Activated CD4-positive, alpha-beta T cell treated with anti-CD3 and anti-CD28 coated beads for 1 hour (primary cell): ENCODE data around the gene PSMB9.

Experiments
- DNase-seq: peaks from one replicate; pipeline ENCODE4 v3.0.0-alpha.2; 2020

Gene PSMB9

DNA sequence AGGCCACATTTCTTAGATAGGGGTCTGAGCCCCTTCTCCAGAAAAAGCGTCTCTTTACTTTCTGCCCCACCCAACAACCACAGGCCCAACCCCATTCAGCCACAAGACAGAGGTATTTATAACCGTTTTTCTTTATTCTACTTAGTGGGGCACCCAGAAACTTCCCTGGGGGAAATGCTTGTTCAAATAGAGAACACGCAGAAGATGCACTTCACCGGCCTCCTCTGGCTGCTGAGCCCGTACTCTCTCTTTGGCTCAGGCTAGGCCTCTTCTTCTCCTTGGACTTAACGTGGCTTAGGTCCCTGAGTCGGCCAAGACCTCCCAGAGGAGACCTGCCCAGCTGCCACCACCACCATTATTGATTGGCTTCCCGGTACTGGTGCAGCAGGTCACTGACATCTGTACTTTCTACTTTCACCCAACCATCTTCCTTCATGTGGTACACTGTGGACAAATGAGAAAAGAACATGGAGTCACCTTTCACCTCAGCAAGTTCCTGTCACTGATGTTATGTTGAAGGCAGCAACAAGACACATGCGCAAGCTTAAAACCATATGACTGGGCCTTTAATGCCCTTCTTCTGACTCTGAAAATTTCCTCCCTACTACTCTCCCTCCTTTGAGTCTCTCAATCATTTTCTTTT lies 13.3 kb upstream of the PSMB9 start:
- no peak for DNase-seq

DNA sequence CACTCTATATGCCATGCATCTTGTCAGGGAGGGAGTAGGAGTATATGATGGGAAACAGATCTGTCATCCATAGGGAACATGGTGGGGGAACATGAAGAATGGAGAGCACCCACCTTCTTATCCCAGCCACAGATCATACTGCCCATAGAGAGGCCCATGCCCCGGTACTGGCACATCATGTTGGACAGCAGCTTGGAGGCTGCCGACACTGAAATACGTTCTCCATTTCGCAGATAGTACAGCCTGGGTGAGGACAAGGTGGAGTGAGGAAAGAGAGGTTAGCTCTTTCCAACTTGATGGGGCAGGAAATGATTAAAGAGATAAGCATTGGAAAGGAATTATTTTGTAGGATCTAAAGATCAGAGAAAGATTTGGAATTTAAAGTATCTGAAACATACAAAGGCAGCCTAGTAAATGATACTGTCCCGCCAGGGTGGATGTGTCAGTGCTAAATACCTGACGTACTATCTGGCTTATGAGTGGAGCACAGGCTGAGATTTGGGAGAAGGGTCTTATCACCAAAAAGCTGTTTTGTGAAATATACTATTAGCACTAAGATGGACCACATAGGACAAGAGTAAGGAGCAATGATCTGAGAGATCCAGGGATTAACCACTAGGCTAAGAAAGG lies 11.9 kb upstream of the PSMB9 start:
- DNase-seq, result no peak

DNA sequence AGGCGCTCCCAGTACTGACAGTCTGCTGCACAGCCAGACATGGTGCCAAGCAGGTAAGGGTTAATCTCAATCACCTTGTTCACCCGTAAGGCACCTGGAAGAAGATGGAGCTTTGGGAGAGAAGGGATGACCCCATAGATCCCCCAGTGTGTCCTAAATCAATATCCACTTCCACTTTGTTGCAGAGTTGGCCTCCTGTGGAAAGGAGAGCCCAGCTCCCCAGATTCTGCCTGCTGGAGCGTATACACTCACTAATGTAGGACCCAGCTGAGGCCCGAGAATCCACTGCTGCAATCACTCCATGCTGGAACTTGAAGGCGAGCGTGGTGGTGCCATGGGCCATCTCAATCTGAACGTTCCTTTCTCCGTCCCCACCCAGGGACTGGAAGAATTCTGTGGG lies 11.3 kb upstream of the PSMB9 start:
- DNase-seq, result no peak

DNA sequence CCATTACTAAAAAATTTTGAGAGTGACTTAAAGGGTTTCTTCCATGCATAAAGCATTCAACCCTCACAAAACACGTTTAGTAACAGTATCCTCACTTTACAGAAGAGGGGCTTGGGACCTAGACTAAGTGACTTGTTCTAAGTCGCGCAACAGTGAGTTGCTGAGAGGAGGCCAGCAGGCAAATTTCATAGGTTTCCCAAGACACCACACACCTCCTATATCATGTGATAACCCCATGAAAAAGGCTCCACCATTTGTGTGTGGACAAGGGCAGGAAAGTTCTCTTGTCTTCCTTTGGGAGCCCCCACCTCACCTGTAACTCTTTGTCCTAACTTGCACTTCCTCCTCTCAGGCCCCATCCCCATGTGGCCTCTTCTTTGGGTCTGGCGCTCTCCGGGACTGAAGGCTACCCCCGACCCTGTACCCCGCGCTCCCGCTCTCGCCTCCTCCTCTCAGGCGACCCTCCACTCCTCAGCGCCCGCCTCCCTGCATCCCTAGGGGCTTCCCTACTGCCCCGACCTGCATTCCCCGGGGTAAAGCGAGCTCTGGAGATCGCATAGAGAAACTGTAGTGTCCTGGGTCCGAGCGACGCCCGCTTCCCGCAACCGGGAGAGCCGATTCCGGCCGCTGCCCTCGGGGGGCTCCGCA lies 10.5 kb upstream of the PSMB9 start:
- DNase-seq, result no peak

DNA sequence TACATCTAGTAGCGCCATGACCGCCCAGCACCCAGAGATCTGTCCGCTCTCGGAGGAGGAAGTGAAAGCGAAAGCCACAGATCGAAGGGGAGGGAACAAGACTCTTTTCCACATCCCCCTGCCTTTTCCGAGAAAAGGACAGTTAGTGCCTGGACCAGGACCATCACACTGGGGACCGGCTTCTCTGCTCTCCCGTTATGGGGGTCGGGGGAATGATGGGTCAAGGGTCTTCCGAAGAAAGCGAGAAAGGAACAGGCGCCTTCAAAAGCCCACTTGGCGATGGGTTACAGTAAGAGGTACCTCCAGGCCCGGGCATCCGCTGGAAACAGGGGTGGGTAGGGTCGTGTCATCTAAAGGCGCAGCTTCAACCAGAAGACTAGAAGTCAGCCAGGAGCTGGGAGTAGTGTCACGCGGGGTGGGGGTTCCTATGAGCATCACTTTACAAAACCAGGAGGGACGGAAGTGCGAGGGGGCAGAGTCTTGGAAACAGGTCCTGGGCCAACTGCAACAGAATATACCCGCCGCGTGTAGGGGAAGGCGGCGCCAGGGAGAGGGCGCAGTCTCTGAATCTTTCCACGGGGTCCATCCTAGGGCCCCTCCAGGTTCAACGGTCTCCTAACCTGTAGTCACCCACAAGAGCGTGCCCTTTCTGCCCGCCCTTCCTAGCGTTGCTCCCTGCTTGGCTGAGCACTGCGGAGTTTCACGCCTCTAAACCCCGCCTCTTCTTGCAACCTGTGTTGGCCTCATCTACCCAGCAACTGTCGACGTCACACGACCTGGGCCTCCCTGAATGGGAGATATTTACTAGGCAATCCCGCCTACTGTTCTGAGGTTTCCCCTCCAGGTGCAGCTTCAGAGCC lies 9.8 kb upstream of the PSMB9 start, which contains the start of gene PSMB8:
Gene PSMB8 (minus strand): TSS at position 69 of the 860 bp plus-strand sequence. CDS start 51 bp downstream, at position 18.
- peak; percentile 98 for DNase-seq

DNA sequence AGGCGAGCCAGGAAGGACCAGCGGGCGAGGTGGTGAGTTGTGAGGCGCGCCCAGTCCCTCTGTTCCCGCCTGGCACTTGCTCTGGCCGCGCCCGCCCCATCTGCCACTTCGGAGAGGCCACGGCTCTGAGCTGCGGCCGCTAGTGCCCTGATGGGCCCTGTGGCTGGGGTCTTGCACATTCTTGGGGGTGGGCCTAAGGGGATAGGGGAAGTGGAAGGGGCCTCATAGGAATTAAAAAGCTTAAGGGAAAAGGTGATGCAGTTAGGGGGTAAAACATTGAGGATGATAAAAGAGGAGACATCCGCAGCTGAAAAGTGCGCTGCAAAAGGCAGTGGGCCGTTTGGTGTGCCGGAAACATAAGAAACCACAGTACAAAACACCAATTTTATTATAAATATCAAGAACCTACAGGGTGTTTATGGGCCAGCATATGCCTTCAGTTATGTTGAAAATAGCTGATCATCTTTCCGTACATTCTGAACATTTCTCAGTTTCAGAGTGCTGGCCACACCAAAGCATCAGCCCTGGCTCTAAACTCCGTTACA lies 9.1 kb upstream of the PSMB9 start:
- no peak for DNase-seq

DNA sequence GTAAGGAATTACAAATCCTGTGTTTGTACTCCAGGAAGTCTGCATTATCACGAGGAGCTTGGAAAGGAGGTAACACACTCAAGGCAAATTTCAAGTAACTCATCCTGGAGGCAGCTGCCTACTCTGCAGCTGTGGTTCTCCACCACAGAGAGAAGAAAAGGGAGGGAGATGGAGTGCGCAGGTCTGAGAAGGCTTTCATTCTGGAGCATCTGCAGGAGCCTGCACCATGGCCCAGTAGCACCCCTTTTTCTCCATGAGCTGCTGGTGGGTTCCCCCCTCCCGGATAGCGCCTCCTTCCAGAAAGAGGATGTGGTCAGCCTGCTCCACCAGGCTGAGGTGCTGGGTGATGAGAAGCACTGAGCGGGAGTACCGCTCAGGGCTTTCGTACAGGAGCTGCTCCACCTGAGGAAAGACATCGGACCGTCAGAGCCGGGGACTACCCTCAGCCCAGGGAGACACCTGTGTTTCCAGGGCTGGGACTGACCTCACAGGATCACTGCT lies 8.6 kb upstream of the PSMB9 start:
- no peak for DNase-seq

DNA sequence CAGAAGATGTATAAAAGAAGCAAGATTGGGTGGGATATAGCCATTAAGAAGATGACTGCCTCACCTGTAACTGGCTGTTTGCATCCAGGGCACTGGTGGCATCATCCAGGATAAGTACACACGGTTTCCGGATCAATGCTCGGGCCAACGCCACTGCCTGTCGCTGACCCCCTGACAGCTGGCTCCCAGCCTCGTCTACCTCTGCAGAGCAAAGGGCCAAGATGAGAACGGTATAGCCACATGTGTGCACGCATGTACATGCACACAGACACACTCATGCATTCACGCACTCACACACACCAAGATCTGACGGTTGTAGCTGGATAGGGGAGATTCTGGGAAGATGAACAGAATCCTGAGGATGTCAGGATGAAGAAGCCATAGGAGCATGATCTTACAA lies 7.0 kb upstream of the PSMB9 start:
- DNase-seq, result no peak

DNA sequence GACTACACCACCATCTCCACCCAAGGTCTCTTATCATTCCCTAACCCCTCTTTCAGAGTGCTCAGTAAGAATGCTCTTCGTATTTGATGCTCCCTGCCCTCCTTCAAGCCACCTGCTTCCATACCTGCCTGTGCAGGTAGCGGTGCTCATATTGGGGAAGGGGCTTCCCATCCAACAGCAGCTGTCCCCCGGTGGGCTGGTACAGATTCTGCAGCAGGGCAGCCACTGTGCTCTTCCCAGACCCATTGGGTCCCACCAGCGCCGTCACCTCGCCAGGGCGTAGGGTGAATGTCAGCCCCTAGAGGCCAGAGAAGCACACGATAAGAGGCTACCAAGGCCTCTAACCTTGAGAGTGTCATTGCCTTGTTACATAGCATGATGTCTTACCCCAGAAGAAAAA lies 6.2 kb upstream of the PSMB9 start:
- DNase-seq, result no peak

DNA sequence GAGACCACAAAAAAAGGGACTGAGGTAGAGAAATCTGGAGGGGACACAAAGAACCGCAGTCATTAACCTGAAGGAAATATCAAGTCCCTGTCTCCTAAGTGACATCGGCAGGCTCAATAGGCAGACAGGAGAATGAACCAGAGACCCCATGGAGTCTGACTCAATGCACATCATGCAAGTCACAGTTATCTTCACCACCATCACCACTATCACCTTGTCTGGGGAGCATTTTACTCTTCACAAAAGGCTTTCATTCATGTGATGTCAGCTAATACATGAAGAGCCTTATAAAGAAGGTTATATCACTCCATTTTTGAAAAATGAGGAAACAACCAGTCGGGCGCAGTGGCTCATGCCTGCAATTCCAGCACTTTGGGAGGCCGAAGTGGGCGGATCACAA lies 4.9 kb upstream of the PSMB9 start:
- no peak for DNase-seq

DNA sequence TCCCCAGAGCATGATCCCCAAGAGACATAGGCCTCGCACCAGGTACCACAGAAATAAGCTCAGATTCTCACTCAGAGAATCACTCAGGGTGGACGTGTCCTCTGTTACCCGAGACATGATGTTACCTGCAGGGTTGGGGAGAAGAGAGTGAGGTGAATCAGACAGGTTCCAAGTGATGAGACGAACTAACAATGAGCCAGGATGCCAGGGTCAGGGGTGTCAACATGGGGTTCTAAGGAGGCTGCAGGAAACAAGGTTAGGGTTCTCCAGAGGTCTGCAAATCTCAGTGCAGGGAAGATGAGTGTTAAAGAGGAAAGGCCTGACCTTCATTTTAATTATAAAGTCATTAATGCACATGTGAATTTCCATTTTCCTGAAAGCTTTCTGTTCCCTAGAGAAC lies 3.0 kb upstream of the PSMB9 start:
- no peak for DNase-seq

DNA sequence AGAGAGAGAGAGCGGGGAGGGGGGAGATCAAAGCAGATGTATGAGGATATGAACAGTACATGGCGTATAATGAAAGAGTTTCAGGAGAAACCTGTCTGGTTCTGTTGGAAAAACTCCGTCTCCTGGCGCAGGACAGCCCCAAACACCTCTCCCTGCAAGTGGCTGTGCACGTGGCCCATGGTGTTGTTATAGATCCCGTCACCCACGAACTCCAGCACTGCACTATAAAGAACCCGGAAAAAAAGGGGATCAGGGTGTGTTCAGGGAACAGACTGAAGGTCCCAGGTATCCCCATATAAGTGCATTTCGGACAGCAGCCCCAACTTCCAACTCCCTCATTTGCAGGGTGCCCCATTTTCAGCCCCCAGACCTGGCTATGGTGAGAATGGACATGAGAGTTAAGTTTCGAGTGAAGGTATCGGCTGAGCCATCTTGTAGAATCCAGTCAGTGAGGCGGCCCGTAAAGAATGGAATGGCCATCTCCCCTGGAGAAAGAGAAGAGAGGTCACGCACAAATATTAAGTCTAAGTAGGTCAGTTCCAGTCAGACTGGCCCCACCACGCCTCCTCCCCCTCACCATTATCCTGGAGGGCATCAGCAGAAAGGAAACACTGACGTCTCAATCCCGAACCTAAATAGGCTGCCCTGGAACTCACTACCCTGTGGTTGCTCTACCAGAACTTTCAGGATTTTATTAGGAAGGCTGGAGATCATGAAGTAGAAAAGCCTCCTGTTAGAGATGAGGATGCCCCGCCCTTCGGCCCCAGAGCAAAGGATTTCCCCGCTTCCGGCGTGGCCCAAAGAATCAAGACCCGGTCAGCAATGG lies 1.8 kb upstream of the PSMB9 start:
- DNase-seq, result no peak

DNA sequence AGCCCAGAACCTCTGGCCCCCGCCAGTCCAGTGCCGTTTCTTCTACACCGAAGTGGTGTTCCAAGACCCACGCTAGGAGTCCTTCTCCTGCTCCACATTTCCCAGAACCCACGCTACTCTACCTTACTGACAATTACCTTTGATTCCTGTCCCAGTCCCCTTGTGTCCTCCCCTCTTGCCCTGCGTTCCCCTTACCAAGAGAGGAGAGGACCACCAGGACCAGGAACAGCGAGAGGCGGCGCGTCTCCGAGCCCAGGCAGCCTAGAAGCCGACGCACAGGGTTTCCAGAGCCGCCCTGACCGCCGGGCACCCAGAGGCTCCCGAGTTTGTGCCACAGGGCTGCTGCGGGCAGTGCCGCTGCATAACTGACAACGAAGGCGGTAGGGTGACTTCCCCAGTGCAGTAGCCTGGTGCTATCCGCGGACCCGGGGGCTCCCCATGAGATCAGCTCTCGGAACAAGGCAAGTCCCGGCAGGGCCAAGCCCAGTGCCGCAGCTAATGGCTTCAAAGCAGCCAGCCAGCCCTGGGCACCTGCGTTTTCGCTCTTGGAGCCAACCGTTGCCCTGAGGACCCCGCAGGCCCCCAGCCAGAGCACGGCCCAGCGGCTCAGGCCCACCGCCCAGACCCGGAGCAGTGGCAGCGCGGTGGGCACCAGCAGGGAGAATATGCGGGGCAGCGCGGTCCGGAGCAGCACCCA lies 1.0 kb upstream of the PSMB9 start:
- DNase-seq, result peak; percentile 35

DNA sequence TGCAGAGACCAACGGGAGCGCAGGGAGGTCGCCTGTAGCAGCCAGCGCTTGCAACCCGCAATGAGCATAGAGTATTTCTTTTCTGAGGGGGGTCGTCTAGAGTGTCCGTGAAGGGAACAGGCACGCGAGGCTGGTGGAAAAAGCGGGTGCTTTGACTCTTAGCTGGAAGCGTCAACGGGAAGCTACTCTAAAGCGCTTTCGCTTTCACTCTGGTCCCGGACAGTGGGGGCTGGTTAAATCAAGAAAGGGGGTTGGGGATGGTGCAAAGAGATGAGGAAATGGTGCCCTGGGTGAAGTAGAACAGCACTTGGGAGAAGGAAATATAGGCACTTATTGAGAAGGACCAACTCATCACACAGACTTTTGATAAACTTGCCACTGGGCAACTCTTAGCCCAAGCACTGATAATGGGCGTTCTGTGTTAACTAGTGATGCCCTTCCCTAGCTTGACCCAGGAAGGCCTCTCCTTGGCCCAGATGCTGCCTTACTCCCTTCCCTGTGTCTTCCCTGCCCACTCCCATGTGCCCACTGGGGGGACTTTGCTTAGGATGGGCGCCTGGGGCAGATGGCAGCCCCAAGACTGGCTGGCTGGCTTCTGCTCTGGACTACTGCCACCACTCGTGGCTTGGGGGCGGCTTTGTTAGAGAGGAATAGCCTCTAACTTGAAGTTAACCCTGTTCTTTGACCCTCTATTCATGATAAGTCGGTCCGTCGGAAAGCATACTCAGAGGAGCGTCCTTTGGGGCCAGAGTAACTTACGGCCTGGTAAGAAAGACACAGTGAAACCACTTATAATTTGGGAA lies 585 bp downstream of the PSMB9 start:
- DNase-seq, result peak; percentile 49

DNA sequence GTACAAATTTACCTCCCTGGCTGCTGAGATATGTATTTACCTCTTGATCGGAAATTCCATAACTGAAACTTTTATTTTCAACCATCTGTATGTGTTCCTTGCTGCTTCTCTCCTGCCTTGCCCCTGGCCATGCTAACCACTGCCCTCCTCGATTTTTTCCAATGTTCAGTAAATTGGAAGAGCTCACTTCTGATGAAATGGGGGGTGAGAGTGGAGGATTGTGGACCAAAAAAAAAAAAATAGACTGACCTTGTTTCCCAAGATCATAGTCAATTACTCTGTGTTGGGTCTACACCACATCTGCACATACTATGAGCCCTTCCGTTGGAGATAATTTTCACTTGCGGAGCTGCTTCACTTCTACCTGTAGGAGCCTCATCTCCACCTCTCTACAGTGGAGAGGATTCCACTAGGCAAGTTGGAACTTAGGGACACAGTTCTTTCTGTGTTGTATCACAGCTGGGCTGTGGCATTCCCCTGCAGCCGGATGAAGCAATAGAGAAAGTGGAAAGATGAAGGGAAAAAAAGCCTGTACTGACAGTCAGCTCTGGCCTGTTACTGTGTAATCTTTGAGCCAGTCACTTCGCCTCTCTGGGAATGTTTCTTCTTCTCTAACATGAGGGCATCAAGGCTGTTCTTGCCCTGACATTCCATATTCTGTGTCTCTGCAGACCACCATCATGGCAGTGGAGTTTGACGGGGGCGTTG lies 1.6 kb downstream of the PSMB9 start:
- DNase-seq, result no peak

DNA sequence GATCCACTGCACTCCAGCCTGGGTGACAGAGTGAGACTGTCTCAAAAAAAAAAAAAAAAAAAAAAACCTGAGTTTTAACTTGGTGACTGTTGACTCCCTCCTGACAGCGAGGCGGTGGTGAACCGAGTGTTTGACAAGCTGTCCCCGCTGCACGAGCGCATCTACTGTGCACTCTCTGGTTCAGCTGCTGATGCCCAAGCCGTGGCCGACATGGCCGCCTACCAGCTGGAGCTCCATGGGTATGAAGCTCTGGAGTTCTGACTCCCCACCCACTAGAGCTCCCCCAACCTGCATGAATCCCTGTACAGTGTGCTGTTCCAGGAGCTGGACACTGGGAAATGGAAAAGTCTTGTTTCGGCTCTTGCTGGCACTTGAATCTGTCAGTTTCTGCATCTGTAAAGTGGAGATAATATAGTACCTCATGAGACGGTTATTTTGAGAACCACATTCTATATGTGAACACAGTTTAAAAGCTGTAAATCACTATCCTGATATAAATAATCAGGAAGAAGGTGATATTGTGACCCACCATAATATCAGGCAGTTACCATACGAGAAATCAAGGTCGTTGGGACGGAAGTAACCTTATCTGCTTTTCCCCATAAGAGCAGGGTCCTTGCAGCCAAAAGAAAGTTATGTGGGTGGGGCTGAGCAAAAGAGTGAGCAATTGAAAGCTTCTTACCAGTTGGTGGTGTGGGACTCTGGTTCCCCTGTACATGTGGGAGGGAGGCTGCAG lies 3.3 kb downstream of the PSMB9 start:
- DNase-seq, result no peak

DNA sequence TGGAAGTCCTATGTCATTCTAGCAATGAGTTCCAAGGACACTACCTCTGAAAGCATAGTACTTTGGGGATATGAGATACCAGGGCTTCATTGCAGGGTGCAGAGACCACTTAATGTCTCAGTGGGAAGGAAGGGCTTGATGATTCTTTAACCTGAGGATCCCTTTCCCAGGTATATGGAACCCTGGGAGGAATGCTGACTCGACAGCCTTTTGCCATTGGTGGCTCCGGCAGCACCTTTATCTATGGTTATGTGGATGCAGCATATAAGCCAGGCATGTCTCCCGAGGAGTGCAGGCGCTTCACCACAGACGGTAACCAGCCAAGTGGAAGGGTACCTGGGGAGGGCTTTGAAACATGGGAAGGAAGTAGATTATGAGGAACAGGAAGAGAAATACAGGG lies 4.2 kb downstream of the PSMB9 start:
- DNase-seq, result no peak

DNA sequence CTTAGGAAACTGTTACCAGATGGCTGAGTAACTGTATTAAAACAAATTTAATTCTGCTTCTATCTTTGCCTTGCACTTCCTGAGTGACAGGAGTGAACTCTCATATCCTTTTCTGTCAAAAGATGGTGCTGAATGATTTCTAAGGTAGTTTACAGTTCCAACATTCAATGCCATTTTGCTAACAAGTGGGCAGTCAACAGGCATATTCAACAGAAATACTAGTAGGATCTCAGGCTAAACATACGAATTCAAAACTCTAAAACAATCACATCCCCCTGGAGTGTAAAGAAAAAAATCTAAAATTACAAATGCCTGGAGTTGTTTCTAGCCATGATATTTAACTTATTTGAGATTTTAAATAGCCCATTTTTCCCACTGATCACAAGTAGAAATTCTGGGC lies 6.7 kb downstream of the PSMB9 start:
- DNase-seq, result no peak

DNA sequence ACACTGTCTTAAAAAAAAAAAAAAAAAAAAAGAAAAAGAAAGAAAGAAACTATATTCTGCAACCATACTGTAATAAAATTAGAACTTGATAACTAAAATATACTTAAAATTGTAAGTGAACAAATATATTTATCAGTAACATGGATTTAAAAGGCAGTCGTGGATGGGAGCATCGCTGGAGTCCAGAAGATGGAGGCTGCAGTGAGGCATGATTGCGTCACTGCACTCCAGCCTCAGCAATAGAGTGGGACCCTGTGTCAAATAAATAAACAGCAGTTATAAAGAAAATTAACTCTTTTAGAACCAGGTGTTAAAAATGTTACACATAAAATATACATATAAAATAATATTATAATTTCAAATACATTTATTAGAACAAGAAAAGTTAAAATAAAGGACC lies 8.7 kb downstream of the PSMB9 start:
- no peak for DNase-seq
